HCT116 (cell line): ENCODE results near the gene TAMM41. TPM values are rescaled to one million over a fixed set of nuclear protein-coding genes. Genes with fewer than 3 reads are reported as not detected.

Experiments
- ATAC-seq: fragments of 200-7000 bp; cut with Tn5 transposase; 2 replicates; pipeline ENCODE4 v1.9.1; 2020; ENCODE audit warnings: mild to moderate bottlenecking, moderate library complexity
- BruUV-seq: library from RNA; stranded (reverse); fragments of 400-500 nt; replicated peaks from 2 replicates; lab custom pipeline; 2021; lab: Mats Ljungman, UMichigan
- CTCF ChIA-PET: fragments of 300-600 bp; sonication (Branson Sonifier 250); formaldehyde crosslinking; loops from one replicate; lab custom pipeline; 2021; ENCODE audit warnings: antibody characterized with exemption; lab: Charles Lee
- POLR2A ChIA-PET: fragments of 300-600, 350-600 bp; sonication (Branson Sonifier 250); formaldehyde crosslinking; loops from one replicate; lab custom pipeline; 2021; ENCODE audit warnings: antibody characterized with exemption; lab: Charles Lee
- RAD21 ChIA-PET, 2 experiments: fragments of 300-600 bp; sonication (Branson Sonifier 250); formaldehyde crosslinking; loops; one replicate each; lab custom pipeline; 2023; ENCODE audit warnings: low total read pairs in 2 of 2; ENCODE audit not compliant: uncharacterized antibody in 2 of 2, unreplicated experiment in 2 of 2, low non-redundant PET in 1 of 2; lab: Charles Lee
- DNase-seq: peaks from one replicate; pipeline ENCODE4 v3.0.0-alpha.2; 2010; ENCODE audit warnings: low read depth, low spot score
- H2AFZ ChIP-seq: fragments of 200-600 bp; shearing (Covaris generic), sonication (generic); 2 replicates; pipeline ENCODE4 v1.6.1; 2017; ENCODE audit warnings: low read depth, mixed run types, mixed read lengths, antibody characterized with exemption, low read length; ENCODE audit not compliant: poor library complexity, severe bottlenecking
- H3K27ac ChIP-seq: 2 replicates; pipeline ENCODE4 v1.5.1; 2012; ENCODE audit warnings: low read depth, low read length
- H3K27me3 ChIP-seq: fragments of 200-600 bp; sonication (generic); 2 replicates; pipeline ENCODE4 v1.6.1; 2016; ENCODE audit warnings: mixed run types, low read length, mixed read lengths; ENCODE audit not compliant: insufficient read depth
- H3K36me3 ChIP-seq, 2 experiments: fragments of 200-500 bp in 1 of 2; fragments of 200-600 bp in 1 of 2; sonication (Bioruptor generic) in 1 of 2; sonication (generic) in 1 of 2; 2 replicates each; pipeline versions ENCODE4 v1.5.1 to v1.6.1; 2014 to 2016; ENCODE audit warnings: low read length in 2 of 2, inconsistent platforms in 1 of 2, mixed read lengths in 1 of 2, mixed run types in 1 of 2; ENCODE audit not compliant: insufficient read depth in 2 of 2, control insufficient read depth in 1 of 2
- H3K4me1 ChIP-seq, 2 experiments: fragments of 200-600 bp in 1 of 2; sonication (generic) in 1 of 2; 2 replicates each; pipeline versions ENCODE4 v1.5.1 to v1.6.1; 2012 to 2017; ENCODE audit warnings: low read length in 2 of 2, inconsistent platforms in 1 of 2, mild to moderate bottlenecking in 1 of 2, mixed read lengths in 1 of 2, mixed run types in 1 of 2, moderate library complexity in 1 of 2; ENCODE audit not compliant: insufficient read depth in 2 of 2, control insufficient read depth in 1 of 2
- H3K4me2 ChIP-seq: fragments of 200-600 bp; sonication (generic); 2 replicates; pipeline ENCODE4 v1.6.1; 2017; ENCODE audit warnings: mixed run types, low read length, mixed read lengths
- H3K4me3 ChIP-seq, 2 experiments: fragments of 200-600 bp in 1 of 2; sonication (generic) in 1 of 2; replicated peaks in 1 of 2; 2 replicates each; pipeline ENCODE4 v1.5.1; 2011 to 2016; ENCODE audit warnings: low read length in 2 of 2, control low read depth in 1 of 2, low read depth in 1 of 2, mild to moderate bottlenecking in 1 of 2, mixed read lengths in 1 of 2, mixed run types in 1 of 2
- H3K79me2 ChIP-seq: fragments of 200-600 bp; sonication (generic); 2 replicates; pipeline ENCODE4 v1.6.1; 2017; ENCODE audit warnings: mild to moderate bottlenecking, mixed run types, low read length, moderate library complexity, mixed read lengths; ENCODE audit not compliant: insufficient read depth
- H3K9ac ChIP-seq: fragments of 200-600 bp; sonication (generic); 2 replicates; pipeline ENCODE4 v1.6.1; 2016; ENCODE audit warnings: low read length, mixed read lengths
- H3K9me2 ChIP-seq: fragments of 200-600 bp; sonication (generic), shearing (Covaris generic); 2 replicates; pipeline ENCODE4 v1.6.1; 2017; ENCODE audit warnings: mixed run types, mild to moderate bottlenecking, moderate library complexity; ENCODE audit not compliant: insufficient read depth
- H3K9me3 ChIP-seq, 2 experiments: fragments of 200-500 bp in 1 of 2; fragments of 200-600 bp in 1 of 2; sonication (Bioruptor generic) in 1 of 2; sonication (generic) in 1 of 2; 2 replicates each; pipeline ENCODE4 v1.6.1; 2014 to 2017; ENCODE audit warnings: low read length in 2 of 2, mixed read lengths in 2 of 2, inconsistent platforms in 1 of 2, low read depth in 1 of 2, mild to moderate bottlenecking in 1 of 2, mixed run types in 1 of 2, moderate library complexity in 1 of 2; ENCODE audit not compliant: control insufficient read depth in 1 of 2, insufficient read depth in 1 of 2
- H4K20me1 ChIP-seq: fragments of 200-600 bp; sonication (generic), shearing (Covaris generic); 2 replicates; pipeline ENCODE4 v1.6.1; 2017; ENCODE audit warnings: mixed run types, mild to moderate bottlenecking, moderate library complexity; ENCODE audit not compliant: insufficient read depth
- CEBPB ChIP-seq: IDR thresholded peaks from 2 replicates; pipeline ENCODE4 v1.6.1; 2012; ENCODE audit warnings: low read depth
- EGR1 ChIP-seq: IDR thresholded peaks from 2 replicates; pipeline ENCODE4 v1.6.1; 2012; ENCODE audit warnings: low read depth
- EZH2 ChIP-seq: fragments of 200-600 bp; sonication (generic); IDR thresholded peaks from 2 replicates; pipeline ENCODE4 v1.6.1; 2017; ENCODE audit warnings: antibody characterized with exemption, mixed run types
- JUND ChIP-seq: IDR thresholded peaks from 2 replicates; pipeline ENCODE4 v1.6.1; 2012
- TCF7L2 ChIP-seq: IDR thresholded peaks from 2 replicates; pipeline ENCODE4 v1.7.0; 2011; ENCODE audit warnings: borderline replicate concordance, inconsistent platforms; ENCODE audit not compliant: insufficient read depth, insufficient read length; ENCODE audit errors: extremely low read depth
- YY1 ChIP-seq: IDR thresholded peaks from 2 replicates; pipeline ENCODE4 v1.6.1; 2011; ENCODE audit warnings: low read length, low read depth, moderate library complexity, mild to moderate bottlenecking; ENCODE audit not compliant: insufficient replicate concordance; ENCODE audit errors: extremely low read depth
- ZNF274 ChIP-seq: fragments of 200-500 bp; sonication (Bioruptor generic); IDR thresholded peaks from 2 replicates; pipeline ENCODE4 v1.6.1; 2014; ENCODE audit warnings: mild to moderate bottlenecking, low read depth, low read length, inconsistent platforms
- intact Hi-C: fragments of 100-400 bp; cut with micrococcal nuclease; formaldehyde crosslinking; loops from 2 replicates; pipeline ENCODE4 v1.10.0; 2022
- total RNA-seq: library from RNA; stranded (reverse); gene quantifications from one replicate; pipeline ENCODE4 v1.2.1, GENCODE V29; 2021; ENCODE audit not compliant: unreplicated experiment
- TF ChIP-seq, protein P1 (sequence below): IDR thresholded peaks from 2 replicates; pipeline ENCODE4 v1.6.1; 2012
- TF ChIP-seq, protein P2 (sequence below): IDR thresholded peaks from 2 replicates; pipeline ENCODE4 v1.6.1; 2012; ENCODE audit warnings: low read depth

The TAMM41 gene
- total RNA-seq, 1 experiment from 2014 or later: 17.9 TPM

DNA sequence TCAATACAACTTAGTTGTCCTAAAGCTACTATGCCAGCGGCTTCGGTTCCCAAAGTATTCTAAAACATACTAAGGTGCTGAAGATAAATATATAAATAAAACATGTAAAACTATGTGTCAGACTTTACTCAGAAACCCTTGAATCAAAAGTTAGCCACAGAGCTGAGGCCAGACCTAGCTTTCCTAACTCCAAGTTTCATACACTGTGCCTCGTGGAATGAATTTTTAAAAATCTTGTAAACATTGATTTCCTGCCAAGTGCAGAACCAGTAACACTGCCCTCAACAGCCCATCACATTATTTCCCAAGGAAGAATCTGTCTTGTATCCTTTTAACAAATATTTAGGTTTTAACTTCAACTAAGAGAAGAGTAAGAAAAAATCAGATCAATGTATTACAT lies 36.4 kb downstream of the TAMM41 start:
- H3K36me3 ChIP-seq: peaks cover 10 to 25% of the 10 kb centered on the region in 2 experiments; a peak in 3 of 4 replicates
- intact Hi-C loops: no loop called here
- H3K4me1 ChIP-seq: no peaks in the 10 kb centered on the region
- H3K27me3 ChIP-seq: no peaks in the 10 kb centered on the region
- CTCF ChIA-PET: no interaction called here
- no peak for TF ChIP-seq JUND
- no peak for TF ChIP-seq EGR1
- TF ChIP-seq ZNF274: no peak
- TF ChIP-seq CEBPB: no peak
- no peak for TF ChIP-seq YY1
- TF ChIP-seq, protein P1, sequence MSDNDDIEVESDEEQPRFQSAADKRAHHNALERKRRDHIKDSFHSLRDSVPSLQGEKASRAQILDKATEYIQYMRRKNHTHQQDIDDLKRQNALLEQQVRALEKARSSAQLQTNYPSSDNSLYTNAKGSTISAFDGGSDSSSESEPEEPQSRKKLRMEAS: no peak
- TF ChIP-seq, protein P2, sequence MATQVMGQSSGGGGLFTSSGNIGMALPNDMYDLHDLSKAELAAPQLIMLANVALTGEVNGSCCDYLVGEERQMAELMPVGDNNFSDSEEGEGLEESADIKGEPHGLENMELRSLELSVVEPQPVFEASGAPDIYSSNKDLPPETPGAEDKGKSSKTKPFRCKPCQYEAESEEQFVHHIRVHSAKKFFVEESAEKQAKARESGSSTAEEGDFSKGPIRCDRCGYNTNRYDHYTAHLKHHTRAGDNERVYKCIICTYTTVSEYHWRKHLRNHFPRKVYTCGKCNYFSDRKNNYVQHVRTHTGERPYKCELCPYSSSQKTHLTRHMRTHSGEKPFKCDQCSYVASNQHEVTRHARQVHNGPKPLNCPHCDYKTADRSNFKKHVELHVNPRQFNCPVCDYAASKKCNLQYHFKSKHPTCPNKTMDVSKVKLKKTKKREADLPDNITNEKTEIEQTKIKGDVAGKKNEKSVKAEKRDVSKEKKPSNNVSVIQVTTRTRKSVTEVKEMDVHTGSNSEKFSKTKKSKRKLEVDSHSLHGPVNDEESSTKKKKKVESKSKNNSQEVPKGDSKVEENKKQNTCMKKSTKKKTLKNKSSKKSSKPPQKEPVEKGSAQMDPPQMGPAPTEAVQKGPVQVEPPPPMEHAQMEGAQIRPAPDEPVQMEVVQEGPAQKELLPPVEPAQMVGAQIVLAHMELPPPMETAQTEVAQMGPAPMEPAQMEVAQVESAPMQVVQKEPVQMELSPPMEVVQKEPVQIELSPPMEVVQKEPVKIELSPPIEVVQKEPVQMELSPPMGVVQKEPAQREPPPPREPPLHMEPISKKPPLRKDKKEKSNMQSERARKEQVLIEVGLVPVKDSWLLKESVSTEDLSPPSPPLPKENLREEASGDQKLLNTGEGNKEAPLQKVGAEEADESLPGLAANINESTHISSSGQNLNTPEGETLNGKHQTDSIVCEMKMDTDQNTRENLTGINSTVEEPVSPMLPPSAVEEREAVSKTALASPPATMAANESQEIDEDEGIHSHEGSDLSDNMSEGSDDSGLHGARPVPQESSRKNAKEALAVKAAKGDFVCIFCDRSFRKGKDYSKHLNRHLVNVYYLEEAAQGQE: no peak
- no peak for TF ChIP-seq EZH2
- TF ChIP-seq TCF7L2: no peak
- no TSS peak for BruUV-seq
- H3K4me2 ChIP-seq: no peak overlapping the region
- H4K20me1 ChIP-seq: no peaks in the 10 kb centered on the region
- H2AFZ ChIP-seq: no peak overlapping the region
- H3K9me2 ChIP-seq: no peaks in the 10 kb centered on the region
- no peak overlapping the region for H3K4me3 ChIP-seq
- POLR2A ChIA-PET: no interaction called here
- no peak overlapping the region for H3K27ac ChIP-seq
- H3K9ac ChIP-seq: no peak overlapping the region
- H3K9me3 ChIP-seq: no peaks in the 10 kb centered on the region
- H3K79me2 ChIP-seq: no peaks in the 10 kb centered on the region
- DNase-seq (no peak), ATAC-seq (no peak)
- RAD21 ChIA-PET: no interaction called here
